ENCODE data around the gene CSNK1G1. TPM values are rescaled to one million over a fixed set of nuclear protein-coding genes. Genes with fewer than 3 reads are reported as not detected.

CSNK1G1 gene
- total RNA-seq, 1 donor from 2014 or later: 32.5 TPM

DNA sequence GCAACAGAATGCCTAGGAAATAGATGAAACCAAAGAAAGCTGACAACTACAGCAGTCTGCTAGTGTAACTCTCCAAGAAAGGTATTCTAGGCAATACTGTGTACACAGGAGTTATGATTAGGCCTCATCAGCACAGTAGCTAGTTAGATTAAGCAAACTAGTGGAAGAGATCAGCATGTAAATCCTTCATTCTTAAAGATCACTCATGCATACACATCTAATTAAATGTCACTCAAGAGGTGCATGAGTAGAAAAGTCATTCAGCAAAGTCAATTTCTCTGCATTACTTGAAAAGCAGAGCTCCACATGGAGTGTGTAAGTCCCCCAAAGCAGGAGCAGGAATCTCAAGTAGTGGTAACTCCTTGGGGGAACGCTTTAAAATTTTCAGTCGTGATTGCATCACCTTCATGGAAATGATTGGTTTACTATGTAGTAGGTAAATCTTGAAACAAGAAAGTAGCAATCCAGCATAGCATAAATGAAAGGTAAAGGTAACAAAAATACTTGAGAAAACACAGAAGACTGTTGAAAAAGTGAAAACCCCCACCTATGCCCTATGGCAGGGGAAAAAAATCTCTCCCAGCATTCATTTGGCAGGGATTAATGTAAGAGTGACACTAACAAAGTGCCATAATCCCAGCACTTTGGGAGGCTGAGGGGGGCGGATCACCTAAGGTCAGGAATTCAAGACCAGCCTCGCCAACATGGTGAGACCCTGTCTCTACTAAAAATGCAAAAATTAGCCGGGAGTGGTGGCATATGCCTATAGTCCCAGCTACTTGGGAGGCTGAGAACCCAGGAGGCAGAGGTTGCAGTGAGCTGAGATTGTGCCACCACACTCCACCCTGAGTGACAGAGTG is 163.8 kb downstream of the CSNK1G1 start:
- DNase-seq: no peak

DNA sequence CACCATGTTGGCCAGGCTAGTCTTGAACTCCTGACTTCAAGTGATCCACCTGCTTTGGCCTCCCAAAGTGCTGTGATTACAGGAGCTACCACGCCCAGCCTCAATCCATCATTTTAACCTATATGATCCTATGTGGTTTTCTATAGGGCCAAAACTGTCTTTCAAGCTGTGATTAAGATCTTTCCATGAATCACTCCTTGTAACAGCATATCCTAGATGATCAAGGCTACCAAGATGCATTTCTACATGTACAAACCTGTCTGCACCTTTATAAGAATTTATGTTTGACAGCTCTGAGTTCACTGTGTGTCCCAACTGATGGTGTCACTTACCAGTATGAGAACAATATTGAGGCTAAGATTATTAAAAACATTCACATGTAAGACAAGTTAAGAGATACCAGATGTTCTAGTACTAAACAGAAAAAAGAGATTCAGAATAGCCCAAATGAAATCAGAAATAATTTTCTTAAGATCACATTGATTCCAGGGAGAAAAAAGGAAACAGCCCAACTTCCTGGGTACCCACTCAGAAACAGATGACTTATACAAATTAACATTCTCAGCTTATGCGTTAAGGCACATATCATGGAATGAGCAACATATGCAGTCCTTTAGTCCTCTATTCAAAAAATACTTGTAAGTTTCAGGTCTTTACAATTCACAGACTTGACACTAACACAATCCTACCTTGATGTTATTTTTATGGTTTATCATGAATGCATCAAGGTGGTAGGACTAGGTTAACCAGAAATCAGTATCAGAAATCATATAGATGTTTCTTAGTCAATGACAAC is 168.4 kb downstream of the CSNK1G1 start:
- no peak for DNase-seq

DNA sequence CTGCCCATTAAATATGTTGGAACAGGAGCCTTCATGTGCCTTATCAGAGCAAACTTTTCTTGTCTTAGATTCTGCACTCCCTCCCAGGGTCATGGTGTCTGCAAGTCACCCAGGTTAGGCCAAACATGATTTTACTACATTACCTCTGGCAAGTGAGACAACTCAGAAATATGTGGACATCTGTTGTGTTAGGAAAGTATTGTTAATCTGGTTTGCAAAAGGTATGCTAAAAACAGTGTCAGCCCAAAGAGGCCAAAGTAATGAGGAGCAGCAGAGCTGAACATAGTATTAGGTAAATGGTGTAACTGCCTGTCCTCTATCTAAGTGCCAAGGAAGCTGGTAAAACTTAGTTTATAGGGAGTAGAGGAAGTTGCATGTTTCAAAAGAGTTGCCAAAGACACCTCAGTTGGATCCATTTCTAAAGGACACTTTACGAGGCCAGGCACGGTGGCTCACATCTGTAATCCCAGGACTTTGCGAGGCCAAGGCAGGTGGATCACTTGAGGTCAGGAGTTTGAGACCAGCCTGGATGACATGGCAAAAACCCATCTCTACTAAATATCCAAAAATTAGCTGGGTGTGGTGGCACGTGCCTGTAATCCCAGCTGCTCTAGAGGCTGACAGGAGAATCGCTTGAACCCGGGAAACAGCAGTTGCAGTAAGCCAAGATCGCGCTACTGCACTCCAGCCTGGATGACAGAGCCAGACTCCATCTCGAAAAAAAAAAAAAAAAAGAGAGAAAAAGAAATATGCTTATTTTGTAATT is 170.6 kb downstream of the CSNK1G1 start:
- no peak for DNase-seq

DNA sequence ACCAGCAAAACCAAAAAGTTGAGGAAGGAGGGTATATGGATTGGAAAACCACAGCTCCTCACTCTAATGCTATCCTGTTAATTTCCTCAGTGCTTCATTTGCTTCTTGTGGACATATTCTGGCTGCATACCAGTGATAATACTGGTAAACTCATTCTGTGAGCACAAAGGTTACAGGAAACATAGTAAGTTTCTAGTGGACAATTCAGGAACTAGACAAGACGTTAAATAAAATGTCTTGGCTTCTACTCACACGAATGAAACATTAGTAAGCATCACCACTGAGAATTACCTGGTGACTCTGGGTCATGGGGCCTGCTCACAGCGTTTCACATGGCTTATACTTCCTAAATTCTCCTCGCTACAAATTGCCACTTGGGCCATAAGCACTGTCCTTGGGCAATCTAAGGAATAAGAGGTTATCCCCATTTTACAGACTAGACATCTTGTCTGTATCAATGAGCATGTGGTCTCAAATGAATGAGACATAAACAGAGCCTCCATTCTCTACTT is 173.1 kb downstream of the CSNK1G1 start:
- DNase-seq: no peak

DNA sequence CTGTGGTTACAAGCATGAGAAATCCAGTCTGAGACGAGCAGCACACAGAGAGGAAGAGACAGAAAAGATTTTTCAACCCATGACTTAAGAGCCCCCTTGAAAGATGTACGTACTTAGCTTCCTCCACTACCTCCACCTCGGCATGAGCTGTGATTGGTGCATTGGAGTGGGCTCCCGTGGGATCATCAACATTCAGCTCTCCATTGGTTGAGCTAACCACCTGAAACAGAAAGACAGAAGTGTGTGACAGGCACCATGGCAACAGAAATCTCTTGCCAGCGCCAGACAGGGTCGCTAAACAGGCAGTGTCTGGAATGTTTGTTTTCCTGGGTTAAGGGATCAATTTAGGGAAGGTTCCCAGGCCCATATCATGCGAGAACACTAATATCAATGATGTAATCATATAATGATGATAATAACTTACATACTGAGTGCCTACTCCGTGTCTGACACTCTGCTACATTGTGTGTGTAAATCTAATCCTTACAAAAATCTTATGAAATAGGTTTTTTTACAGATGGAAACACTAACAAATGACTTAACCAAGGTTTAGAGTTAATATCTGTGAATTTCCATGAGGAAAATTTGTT is 175.6 kb downstream of the CSNK1G1 start:
- no peak for DNase-seq

DNA sequence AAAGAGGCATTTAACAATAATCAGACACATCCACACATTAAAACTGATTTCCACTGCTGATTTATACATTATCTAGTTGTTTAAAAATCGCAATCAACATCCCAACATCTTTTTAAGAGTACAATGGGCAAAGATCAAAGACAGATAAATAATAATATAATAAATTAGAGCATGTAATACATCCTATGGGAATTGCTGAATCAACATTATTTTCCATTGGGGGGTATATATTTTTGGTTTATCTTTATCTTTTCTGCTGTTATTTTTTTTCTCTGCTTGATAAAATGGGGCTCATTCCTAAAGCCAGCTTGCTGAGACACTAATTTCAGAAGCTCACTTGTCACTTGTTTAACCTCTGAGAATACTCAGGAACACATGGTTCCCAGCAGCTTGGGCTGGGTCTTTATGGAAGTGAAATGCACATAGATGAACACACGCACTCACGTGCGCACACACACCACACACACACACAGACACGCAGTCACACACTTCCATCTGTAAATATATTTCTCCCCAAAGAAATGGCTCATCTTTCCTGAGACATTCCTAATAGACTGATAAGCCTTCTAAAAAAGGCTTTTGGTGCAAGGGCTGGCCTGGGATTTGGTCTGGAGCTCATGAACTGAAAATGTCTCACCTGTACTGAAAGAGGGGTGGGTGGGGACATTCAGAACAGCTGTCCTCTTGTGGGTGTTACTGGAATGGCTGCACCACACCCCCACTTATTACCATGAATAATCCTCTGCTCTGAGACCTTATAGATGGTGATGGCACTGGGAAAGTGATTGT is 189.7 kb downstream of the CSNK1G1 start:
- no peak for DNase-seq

DNA sequence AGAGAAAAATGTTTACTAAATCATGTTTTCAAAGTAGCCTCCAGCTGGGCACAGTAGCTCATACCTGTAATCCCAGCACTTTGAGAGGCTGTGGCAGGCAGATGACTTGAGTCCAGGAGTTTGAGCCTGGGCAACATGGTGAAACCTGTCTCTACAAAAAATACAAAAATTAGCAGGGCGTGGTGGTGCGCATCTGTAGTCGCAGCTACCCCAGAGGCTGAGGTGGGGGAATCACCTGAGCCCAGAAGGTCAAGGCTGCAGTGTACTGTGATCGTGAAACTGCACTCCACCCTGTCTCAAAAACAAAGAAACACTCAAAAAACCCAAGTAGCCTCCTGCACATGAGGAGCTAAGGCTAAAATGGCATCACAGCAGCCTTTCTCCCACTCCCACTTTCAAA is 191.5 kb downstream of the CSNK1G1 start:
- DNase-seq: no peak

DNA sequence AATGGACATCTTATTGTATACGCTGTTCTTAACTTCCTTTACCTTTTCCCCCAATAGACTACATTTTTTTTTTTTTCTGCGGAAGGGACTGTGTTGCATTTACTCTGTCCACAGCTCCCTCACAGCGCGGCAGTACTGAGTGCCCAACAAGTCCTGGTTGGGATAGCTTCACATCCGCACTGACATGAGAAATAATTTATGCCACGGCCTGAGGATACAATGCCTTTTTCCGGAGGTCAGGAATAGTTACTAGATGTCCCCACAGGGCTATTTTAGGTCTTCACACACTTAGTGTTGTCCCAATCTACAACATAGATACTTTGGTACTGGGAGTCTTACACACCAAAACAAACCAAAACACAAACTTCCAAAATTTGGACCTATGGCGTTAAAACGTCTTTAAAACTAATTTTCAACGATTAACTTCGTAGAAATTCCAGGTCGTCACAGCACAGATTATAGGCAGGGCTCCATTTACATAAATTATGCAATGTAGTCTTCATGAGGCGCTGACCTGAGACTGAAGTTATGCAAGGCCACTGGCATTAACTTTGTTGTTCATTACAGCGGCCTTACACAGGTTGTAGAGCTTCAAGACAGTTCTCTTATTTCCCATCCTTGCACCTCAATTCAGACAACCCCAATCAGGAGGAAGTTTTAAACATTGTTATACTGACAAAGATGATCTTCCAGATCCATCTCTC is 192.2 kb downstream of the CSNK1G1 start:
- DNase-seq: peak; percentile 73

DNA sequence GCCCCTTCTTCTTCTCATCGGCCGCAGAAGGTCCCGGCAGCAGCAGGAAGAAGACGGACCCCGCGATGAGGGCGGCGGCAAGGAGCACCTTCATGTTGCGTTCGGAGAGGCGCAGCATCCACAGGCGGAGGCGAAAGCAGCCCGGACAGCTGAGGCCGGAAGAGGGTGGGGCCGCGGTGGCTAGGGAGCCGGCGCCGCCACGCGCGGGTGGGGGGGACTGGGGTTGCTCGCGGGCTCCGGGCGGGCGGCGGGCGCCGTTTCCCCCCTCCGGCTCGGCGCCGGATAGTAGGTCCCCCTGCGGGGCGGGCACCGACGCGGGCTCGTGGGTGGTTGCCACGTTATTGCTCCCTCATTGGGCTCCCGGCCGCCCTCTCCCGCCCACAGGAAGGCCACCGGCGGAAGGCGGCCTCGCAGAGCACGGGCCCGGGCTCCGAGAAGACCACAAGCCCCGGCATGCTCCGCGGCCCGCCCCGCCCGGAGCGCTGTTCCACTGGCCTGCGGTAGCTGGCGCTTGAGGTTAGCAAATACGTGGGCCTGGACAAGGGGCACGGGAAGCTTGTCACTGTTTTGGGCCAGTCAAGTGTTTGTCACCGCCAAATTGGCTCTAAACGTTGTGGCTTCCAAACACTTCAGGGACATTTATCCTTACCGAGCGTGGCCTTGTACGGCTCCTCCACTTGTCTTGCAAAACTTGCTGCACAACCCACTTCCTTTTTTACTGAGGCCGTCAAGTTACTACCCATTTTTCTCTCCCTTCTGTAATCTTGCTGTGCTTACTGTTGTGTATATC is 192.9 kb downstream of the CSNK1G1 start, which contains the start of gene PPIB:
Gene PPIB, minus strand, starts transcription at position 154 of the 790 bp plus-strand sequence. Its CDS starts 36 bp downstream, at position 118.
- peak; percentile 97 for DNase-seq

DNA sequence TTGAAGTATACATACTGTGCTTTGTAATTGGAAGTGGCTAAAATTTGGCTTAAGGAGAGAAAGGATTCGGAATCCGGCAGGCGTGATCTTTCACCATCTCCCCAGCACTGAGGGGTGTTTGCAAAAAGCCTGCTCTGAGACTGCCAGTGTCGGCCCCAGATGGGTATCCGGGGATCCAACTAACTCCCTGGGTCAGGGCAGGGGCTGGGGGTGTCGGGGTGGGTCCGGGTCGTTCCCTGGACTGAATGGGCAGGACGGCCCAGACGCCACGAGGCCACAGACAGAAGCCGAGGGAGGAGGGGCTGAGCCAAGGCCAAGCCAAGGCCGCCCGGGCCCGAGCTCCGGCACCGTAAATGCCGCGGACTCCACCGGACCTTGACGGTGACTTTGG is 193.5 kb downstream of the CSNK1G1 start:
- peak; percentile 43 for DNase-seq

DNA sequence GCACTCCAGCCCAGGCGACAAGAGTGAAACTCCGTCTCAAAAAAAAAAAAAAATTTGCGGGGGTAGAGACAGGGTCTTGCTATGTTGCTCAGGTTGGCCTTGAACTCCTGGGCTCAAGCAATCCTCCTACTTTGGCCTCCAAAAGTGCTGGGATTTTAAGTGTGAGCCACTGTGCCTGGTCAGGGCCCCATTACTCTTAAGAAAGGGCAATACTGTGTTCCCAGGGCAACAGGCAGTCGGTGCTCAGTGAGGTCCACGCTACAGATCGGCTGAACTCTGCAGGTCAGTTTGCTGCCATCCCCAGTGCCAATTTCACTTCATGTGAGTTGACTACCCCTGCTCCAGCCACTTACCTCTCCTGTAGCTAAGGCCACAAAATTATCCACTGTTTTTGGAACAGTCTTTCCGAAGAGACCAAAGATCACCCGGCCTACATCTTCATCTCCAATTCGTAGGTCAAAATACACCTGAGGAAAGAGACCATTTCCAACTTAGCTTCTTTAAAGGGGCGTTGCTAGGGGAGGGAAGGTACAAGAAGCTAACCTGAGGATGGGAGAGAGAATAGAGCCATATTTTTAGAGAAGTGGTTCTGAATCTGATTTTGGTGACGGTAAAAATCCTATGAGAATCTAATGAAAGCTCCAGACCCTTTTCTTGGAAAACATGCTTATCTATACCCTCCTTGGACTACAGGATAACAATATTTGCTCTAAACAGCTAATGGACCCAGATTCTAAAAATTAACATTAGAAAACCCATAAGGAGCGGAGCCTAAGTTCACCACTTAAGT is 194.1 kb downstream of the CSNK1G1 start:
- DNase-seq: no peak

DNA sequence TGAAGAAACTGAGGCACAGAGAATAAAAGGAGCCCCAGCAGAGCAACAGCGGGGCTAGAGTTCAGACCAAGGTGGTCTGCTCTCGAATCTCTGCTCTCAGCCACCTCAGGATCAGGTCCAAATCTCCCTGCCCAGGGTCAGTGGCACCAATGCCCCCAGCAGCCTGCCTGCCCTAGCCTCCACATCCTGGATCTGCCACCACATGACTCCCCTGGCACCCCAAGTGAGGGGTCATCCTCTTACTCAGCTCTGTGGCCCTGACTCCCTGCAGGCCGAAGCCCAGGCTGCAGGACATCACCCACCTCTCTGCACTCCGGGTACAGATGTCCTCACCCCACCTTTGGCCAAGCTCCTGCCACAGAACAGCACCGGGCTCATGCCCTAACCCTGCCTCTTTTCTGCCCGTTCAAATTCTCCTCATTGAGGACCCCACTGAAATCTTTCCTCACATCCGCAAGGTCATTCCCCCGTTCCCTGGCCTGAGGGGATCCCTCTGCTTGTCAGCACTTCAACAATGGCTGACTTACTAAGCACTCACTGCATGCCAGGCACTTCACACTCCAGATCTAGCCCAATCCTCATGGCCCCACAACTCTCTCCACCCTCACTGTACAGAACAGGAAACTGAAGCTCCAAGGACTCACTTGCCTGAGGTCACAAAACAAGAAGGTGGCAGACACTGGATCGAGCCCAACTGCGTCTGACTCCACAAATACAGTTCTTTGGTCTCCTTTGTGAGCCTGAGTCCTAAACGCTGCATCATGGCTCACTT is 197.4 kb downstream of the CSNK1G1 start:
- no peak for DNase-seq

DNA sequence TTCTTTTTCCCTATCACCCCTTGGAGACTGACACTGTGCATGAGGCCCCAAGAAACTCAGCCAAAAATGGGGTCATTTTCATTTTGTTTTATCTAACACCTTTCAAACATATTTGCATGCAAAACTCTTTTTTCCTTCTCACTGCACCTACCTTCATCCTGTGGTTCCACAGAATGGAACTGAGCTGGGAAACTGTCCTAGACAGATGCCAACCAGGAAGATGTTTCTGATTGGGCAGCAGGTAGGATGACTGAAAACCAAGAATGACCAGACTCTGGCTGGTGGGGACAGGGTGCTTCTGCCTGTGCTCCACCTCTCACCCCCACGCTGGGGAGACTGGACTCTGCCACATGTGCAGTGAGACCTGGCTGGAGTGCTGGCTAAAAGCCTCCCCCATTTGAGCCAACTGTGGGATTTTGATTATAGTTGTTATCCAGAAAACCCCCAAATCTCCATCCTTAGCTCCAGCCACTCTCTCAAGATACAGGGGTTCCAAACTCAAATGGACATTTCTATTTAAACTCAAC is 198.3 kb downstream of the CSNK1G1 start:
- DNase-seq: no peak

DNA sequence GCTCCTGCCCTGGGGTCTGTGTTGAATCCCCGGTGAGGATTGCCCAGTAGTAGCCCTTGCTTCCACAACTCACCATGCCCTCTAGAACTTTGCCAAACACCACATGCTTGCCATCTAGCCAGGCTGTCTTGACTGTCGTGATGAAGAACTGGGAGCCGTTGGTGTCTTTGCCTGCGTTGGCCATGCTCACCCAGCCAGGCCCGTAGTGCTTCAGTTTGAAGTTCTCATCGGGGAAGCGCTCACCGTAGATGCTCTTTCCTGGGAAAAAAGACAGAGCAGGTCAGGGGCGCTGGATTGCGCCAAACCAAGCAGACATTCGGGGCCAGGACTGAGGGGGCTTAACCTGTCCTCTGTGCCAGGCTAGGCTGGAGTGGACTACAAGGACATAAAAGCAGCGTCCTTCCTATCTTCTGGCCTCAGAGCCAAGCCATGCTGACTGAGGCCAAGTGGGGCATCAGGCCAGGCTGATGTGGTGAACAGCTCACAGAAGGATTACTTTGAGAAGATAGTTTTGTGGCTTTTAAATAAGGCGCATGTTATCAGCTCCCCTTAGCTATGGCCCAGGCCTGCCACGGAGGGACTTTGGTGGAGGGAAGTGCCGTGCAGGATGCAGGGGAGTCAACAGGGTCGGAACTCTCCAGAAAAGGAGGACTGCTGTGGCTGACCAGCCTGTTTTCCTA is 199.2 kb downstream of the CSNK1G1 start:
- DNase-seq: no peak

DNA sequence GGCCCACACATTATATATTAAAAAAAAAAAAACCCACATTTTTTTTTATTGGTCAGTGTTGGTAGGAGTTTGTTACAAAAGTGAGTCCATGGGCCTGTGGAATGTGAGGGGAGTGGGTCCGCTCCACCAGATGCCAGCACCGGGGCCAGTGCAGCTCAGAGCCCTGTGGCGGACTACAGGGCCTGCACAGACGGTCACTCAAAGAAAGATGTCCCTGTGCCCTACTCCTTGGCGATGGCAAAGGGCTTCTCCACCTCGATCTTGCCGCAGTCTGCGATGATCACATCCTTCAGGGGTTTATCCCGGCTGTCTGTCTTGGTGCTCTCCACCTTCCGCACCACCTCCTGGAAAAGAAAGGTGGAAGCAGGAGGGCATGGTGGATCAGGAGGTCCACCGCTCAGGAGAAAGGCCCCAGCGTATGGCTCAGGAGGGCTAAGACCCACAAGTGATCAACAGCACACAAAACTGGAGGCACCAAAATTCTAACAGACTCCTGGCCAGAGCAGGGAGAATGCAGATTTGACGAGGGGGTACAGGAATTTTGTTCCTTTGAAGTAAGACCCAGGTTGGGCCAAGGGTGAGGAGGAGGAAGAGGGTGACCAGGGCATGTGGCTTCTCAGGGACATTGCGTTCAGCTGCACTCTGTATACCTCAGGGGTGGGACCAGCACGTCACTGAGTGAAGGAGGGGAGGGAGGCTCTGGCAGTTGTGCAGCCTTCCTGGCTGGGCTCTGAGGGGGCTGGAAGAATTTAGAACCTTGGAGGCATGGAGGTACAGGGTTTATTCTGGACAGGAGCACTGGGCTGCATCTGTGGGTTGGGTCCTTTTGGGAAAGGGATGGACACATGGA is 199.9 kb downstream of the CSNK1G1 start:
- no peak for DNase-seq
